ACC112 (cell line): Measurements from ENCODE around the gene NR0B2.
A peak's percentile ranks its signal among the peaks of the same experiment; 100 is the strongest.

Source experiments
- H2AFZ ChIP-seq: fragments of 200-600 bp; sonication (generic); one replicate; pipeline ENCODE4 v1.6.0; 2017; ENCODE audit warnings: antibody characterized with exemption, low read length; ENCODE audit not compliant: unreplicated experiment
- H3K27ac ChIP-seq: fragments of 200-600 bp; sonication (generic); 2 replicates; pipeline ENCODE4 v1.5.1; 2014; ENCODE audit warnings: low read depth, mild to moderate bottlenecking, antibody characterized with exemption, low read length, moderate library complexity
- H3K27me3 ChIP-seq: fragments of 200-600 bp; sonication (generic); 2 replicates; pipeline ENCODE4 v1.6.1; 2014; ENCODE audit warnings: mild to moderate bottlenecking, antibody characterized with exemption, low read length, moderate library complexity, mixed read lengths; ENCODE audit not compliant: insufficient read depth
- H3K36me3 ChIP-seq: fragments of 200-600 bp; sonication (generic); 2 replicates; pipeline ENCODE4 v1.6.1; 2016; ENCODE audit warnings: mild to moderate bottlenecking, antibody characterized with exemption, low read length, moderate library complexity, mixed read lengths; ENCODE audit not compliant: insufficient read depth
- H3K4me1 ChIP-seq: fragments of 200-600 bp; sonication (generic); one replicate; pipeline ENCODE4 v1.6.1; 2016; ENCODE audit warnings: low read length, mixed read lengths; ENCODE audit not compliant: insufficient read depth, unreplicated experiment, control insufficient read depth
- H3K4me3 ChIP-seq: fragments of 200-600 bp; sonication (generic); 2 replicates; pipeline ENCODE4 v1.5.1; 2014; ENCODE audit warnings: mild to moderate bottlenecking, low read depth, low read length
- H3K79me2 ChIP-seq: fragments of 200-600 bp; sonication (generic); one replicate; pipeline ENCODE4 v1.6.0; 2016; ENCODE audit warnings: low read length; ENCODE audit not compliant: control insufficient read depth, unreplicated experiment, insufficient read depth

Gene NR0B2

GRCh38 chr1:26938004-26938658, 24.4 kb upstream of the NR0B2 start:
- Histone ChIP-seq H3K4me3 (no peak overlapping the region), H3K36me3 (peaks cover 14% of the 10 kb centered on the region; the same call in 1 of the 2 replicates), H3K27me3 (no peaks in the 10 kb centered on the region), H3K4me1 (peaks cover 14% of the 10 kb centered on the region), H3K79me2 (peaks cover 35% of the 10 kb centered on the region), H2AFZ (no peak overlapping the region), H3K27ac (no peak overlapping the region)

DNA sequence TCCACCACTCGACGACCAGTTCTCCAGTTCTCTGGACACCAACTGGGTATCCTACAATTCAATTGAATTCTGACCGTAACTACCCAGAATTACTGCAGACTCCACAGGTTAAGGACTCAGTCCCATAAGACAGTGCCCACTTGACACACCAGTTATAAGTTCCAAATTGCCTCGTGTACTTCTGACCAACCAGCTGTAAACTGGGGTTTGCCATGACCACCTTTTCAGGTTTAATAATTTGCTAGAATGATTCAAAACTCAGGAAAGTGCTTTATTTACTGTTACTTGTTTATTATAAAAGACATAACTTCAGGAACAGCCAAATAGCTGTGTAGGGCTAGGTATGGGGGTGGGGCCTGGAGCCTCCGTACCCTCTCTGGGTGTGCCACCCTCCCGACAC, 23.0 kb upstream of the NR0B2 start:
- Histone ChIP-seq H3K4me3 (no peak overlapping the region), H3K79me2 (peaks cover 42% of the 10 kb centered on the region), H3K36me3 (peaks cover 9% of the 10 kb centered on the region; the same call in 1 of the 2 replicates), H3K27me3 (no peaks in the 10 kb centered on the region), H2AFZ (no peak overlapping the region), H3K4me1 (peaks cover 14% of the 10 kb centered on the region), H3K27ac (no peak overlapping the region)

- peaks cover 24% of the 10 kb centered on the region for H3K36me3 ChIP-seq
- H3K27ac ChIP-seq: no peak overlapping the region
- H3K27me3 ChIP-seq: no peaks in the 10 kb centered on the region
- H2AFZ ChIP-seq: no peak overlapping the region
- peaks cover 39% of the 10 kb centered on the region for H3K79me2 ChIP-seq
- H3K4me1 ChIP-seq: no peaks in the 10 kb centered on the region
- no peak overlapping the region for H3K4me3 ChIP-seq
Observed at GRCh38 chr1:26932531-26932930, 18.8 kb upstream of the NR0B2 start.

GRCh38 chr1:26923711-26924110, 9.9 kb upstream of the NR0B2 start:
- H3K4me1 ChIP-seq: peaks cover 15% of the 10 kb centered on the region
- H2AFZ ChIP-seq: no peak overlapping the region
- H3K4me3 ChIP-seq: peak overlapping the region; percentile 27; the same call in 1 of the 2 replicates
- peaks cover 24% of the 10 kb centered on the region for H3K36me3 ChIP-seq
- no peaks in the 10 kb centered on the region for H3K27me3 ChIP-seq
- H3K79me2 ChIP-seq: peaks cover 52% of the 10 kb centered on the region
- H3K27ac ChIP-seq: no peak overlapping the region

DNA sequence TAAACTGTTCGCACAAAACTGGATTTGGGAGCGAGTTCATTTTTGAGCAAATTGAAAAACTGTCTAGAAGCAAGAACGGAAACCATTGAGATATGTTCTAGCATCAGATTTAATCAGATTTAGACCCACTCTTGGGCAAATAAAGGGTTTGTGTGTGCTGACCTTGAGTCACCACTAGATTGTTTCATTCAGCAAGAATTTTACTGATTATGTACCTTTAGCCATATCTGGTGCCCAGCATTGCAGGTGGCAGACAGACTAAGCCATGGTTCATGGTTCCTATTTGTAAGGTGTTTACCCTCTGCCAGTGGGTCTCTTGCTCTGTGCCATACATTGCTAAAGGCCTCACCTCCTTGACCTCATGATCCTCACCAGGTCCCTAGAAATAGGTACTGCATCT, 9.1 kb upstream of the NR0B2 start:
- peaks cover 16% of the 10 kb centered on the region for H3K36me3 ChIP-seq
- peak overlapping the region; percentile 84 for H3K4me3 ChIP-seq
- H3K27me3 ChIP-seq: no peaks in the 10 kb centered on the region
- H3K4me1 ChIP-seq: peaks cover 15% of the 10 kb centered on the region
- H3K27ac ChIP-seq: 0 out of 2 replicates have a peak overlapping the region, but pooled peaks have one; percentile 69
- no peak overlapping the region for H2AFZ ChIP-seq
- H3K79me2 ChIP-seq: peaks cover 44% of the 10 kb centered on the region

GRCh38 chr1:26922431-26922729, 8.6 kb upstream of the NR0B2 start:
- peaks cover 15% of the 10 kb centered on the region for H3K36me3 ChIP-seq
- H3K27me3 ChIP-seq: no peaks in the 10 kb centered on the region
- H2AFZ ChIP-seq: no peak overlapping the region
- peak overlapping the region; percentile 69 for H3K27ac ChIP-seq
- H3K4me1 ChIP-seq: peaks cover 15% of the 10 kb centered on the region
- H3K79me2 ChIP-seq: peaks cover 40% of the 10 kb centered on the region
- peak overlapping the region; percentile 84 for H3K4me3 ChIP-seq

DNA sequence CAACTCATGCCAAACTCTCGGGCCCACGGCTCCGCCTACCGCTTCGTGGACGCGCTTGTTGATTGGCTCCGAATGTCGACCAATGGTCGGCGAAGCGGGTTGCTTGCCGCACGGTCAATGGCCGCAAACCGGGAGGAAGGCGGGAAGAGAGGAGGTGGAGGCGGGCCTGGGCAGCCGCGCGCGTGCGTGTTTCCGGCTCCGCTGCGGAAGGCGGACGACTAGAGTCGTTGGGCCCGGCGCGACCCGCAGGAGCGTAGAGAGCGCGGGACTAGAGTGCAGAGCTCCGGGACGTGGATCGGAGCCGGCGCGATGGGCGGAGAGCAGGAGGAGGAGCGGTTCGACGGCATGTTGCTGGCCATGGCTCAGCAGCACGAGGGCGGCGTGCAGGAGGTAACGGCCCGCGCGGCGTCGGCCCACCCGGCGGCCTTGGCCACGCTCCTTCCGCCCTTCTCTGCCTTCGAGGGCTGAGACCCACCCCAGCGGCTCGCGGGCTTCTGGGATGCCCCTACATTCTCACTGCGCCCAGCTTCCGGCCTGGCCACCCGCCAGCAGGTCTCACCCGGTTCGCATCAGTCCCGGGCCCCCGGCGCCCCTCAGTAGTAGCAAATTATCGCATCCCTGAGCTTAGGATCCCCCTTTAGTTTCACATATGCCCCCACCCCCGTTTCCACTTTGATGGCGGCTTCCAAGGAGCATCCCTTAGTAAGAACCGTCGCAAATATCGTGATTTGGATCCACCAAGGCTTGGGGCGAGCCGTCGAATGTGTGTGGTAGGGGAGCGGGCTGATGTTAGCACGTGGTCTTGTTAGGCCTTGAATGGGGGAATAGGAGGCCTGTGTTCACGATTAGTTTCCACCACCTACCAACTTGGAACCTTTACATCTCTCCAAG, 8.0 kb upstream of the NR0B2 start, which contains the start of gene NUDC:
Gene NUDC, plus strand, starts transcription at position 204 of the 891 bp plus-strand sequence. Its CDS starts 106 bp downstream, at position 310.
- H3K79me2 ChIP-seq: peaks cover 36% of the 10 kb centered on the region
- peak within 1 kb of the TSS; percentile 84 for H3K4me3 ChIP-seq
- H3K27me3 ChIP-seq: no peaks in the 10 kb centered on the region
- peak within 1 kb of the TSS; percentile 69 for H3K27ac ChIP-seq
- H3K4me1 ChIP-seq: peaks cover 15% of the 10 kb centered on the region
- peaks cover 15% of the 10 kb centered on the region for H3K36me3 ChIP-seq
- H2AFZ ChIP-seq: peak within 1 kb of the TSS; percentile 71

DNA sequence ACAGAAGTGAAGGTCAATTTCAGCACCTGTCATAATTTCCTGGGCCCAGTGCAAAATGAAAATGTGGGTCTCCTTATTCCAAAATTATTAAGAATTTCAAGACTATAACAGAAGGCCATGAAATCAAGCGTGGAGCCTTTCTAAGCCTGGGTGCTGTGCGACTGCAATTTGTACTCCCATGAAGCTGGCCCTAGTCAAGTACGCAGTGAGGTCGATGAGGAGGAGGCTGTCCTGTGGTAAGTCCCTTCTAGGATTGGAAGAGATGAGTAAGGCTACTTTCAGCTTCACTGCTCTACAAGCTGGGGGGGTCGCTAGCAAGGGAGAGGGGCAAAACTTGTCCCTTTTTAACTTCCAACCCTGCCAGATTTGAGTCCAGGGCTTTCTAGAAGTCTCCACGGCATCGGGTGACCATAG, 7.4 kb upstream of the NR0B2 start:
- Histone ChIP-seq H3K27me3 (no peaks in the 10 kb centered on the region), H2AFZ (peak overlapping the region; percentile 71), H3K4me1 (peaks cover 15% of the 10 kb centered on the region), H3K79me2 (peaks cover 31% of the 10 kb centered on the region), H3K36me3 (peaks cover 10% of the 10 kb centered on the region), H3K27ac (peak overlapping the region; percentile 40), H3K4me3 (peak overlapping the region; percentile 84)

DNA sequence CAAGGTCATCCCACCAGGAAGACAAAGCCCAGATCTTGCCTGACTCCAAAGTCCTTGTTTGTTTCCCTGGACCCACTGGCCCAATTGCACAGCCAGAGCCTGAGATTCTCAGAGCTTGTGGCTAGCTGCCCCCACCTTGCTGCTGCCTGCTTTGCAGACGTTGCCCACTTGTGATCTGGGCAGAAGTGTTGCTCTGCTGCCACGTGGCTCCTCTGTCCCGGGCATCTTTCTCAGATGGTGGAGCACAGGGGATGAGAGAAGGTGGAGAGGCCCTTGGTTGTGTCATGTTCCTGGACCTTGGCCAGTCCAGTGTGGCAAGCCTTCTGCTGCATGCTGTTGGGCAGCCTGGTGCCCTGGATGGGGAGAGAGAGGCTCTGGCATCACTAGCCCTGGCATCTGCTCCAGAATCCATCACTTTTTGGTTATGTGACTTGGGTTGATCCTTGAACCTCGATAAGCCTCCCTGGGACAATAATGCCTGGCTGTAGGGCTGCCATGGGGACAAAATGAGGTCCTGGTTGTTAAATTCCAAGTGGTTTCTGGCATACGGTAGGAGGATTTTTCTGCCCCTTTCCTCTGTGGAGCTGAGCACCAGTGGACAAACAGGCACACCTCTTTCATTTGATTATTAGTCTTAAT, 1.5 kb upstream of the NR0B2 start:
- Histone ChIP-seq H3K27me3 (no peaks in the 10 kb centered on the region), H3K4me1 (no peaks in the 10 kb centered on the region), H3K27ac (no peak overlapping the region), H3K4me3 (no peak overlapping the region), H2AFZ (no peak overlapping the region), H3K79me2 (no peaks in the 10 kb centered on the region), H3K36me3 (no peaks in the 10 kb centered on the region)

GRCh38 chr1:26913389-26913753, 404 bp downstream of the NR0B2 start:
- Histone ChIP-seq H3K27me3 (no peaks in the 10 kb centered on the region), H2AFZ (no peak overlapping the region), H3K27ac (no peak overlapping the region), H3K36me3 (no peaks in the 10 kb centered on the region), H3K79me2 (no peaks in the 10 kb centered on the region), H3K4me1 (no peaks in the 10 kb centered on the region), H3K4me3 (no peak overlapping the region)
